Gastrocnemius medialis (tissue), 4 donors: ENCODE results near the gene SPSB4. TPM values are rescaled to one million over a fixed set of nuclear protein-coding genes. Genes with fewer than 3 reads are reported as not detected.
A peak's percentile ranks its signal among the peaks of the same experiment; 100 is the strongest.

ENCODE experiments used
- ATAC-seq, 2 donors: fragments of 150-250 bp; one replicate each; pipeline ENCODE4 v1.9.1; 2016
- DNase-seq, 2 donors: peaks; one replicate each; pipeline ENCODE4 v3.0.0-alpha.2; 2019
- H3K27ac ChIP-seq, 4 donors: fragments of 200-600 bp; sonication (generic); 1 replicate in 1 of 4; 2 replicates in 3 of 4; pipeline ENCODE4 v1.5.1; 2016 to 2018; ENCODE audit warnings: mild to moderate bottlenecking in 2 of 4, moderate library complexity in 1 of 4
- H3K27me3 ChIP-seq, 3 donors: fragments of 200-600 bp; sonication (generic) in 2 of 3; 1 replicate in 1 of 3; 2 replicates in 2 of 3; pipeline versions ENCODE4 v1.5.1 to v1.6.0; 2016 to 2019; ENCODE audit warnings: mild to moderate bottlenecking in 1 of 3, moderate library complexity in 1 of 3
- H3K36me3 ChIP-seq, 2 donors: fragments of 200-600 bp; sonication (generic) in 1 of 2; one replicate each; pipeline ENCODE4 v1.5.1; 2017 to 2018
- H3K4me1 ChIP-seq, 2 donors: fragments of 200-600 bp; sonication (generic) in 1 of 2; one replicate each; pipeline ENCODE4 v1.5.1; 2016 to 2017; ENCODE audit warnings: mild to moderate bottlenecking in 2 of 2
- H3K4me3 ChIP-seq, 4 donors: fragments of 200-600 bp; sonication (generic) in 3 of 4; 1 replicate in 1 of 4; 2 replicates in 3 of 4; pipeline ENCODE4 v1.5.1; 2016 to 2019; ENCODE audit warnings: mild to moderate bottlenecking in 2 of 4
- H3K9me3 ChIP-seq, 3 donors: fragments of 200-600 bp; sonication (generic) in 2 of 3; 1 replicate in 1 of 3; 2 replicates in 2 of 3; pipeline ENCODE4 v1.5.1; 2016 to 2019
- CTCF ChIP-seq, 5 experiments: fragments of 450-650 bp in 3 of 5; fragments of 200-600 bp in 2 of 5; sonication (generic) in 2 of 5; IDR thresholded peaks in 4 of 5; conservative IDR thresholded peaks in 1 of 5; 1 replicate in 4 of 5; 2 replicates in 1 of 5; pipeline ENCODE4 v1.5.1; 2016 to 2019; ENCODE audit warnings: antibody characterized with exemption in 5 of 5, mild to moderate bottlenecking in 3 of 5, moderate library complexity in 3 of 5
- POLR2A ChIP-seq, 2 donors: fragments of 450-650 bp; IDR thresholded peaks; one replicate each; pipeline ENCODE4 v1.6.1; 2017; ENCODE audit warnings: antibody characterized with exemption in 2 of 2, mild to moderate bottlenecking in 2 of 2, moderate library complexity in 2 of 2
- in situ Hi-C, 4 donors: fragments of 200-750 bp; cut with MboI; loops; one replicate each; pipeline versions ENCODE4 v1.15.0 to v1.8.0; 2017; ENCODE audit warnings: low sequenced_read_pairs in 4 of 4
- intact Hi-C: fragments of 100-400 bp; cut with DNase I; formaldehyde crosslinking; loops from one replicate; pipeline ENCODE4 v1.15.1; 2023; ENCODE audit warnings: low total_unique reads
- total RNA-seq, 4 donors: library from RNA; depleted of rRNA; stranded (reverse); fragments of >200 nt; gene quantifications; one replicate each; pipeline versions ENCODE4 v1.1.0 to v1.2.3, GENCODE V29; 2016

The SPSB4 gene
- total RNA-seq, 4 donors from 2014 or later, result 0.35 to 0.81 TPM; not detected in 2

- no peak overlapping the region for H3K4me3 ChIP-seq
- in situ Hi-C loops, result loop anchor here (5.0 to 25.0 kb wide), 6 partner anchors 85 to 220 kb away; no protein-coding TSS in a partner anchor
- DNase-seq, result no peak
- TF ChIP-seq POLR2A (IDR thresholded peaks at IDR 0.05) (no peak), CTCF (IDR thresholded peaks at IDR 0.05 in 4 of 5, conservative IDR thresholded peaks at IDR 0.05 in 1 of 5) (no peak)
- intact Hi-C loops, result loop anchor here (5.0 kb wide), 2 partner anchors 85 to 210 kb away; no protein-coding TSS in a partner anchor
- H3K27ac ChIP-seq, result no peak overlapping the region
- no peaks in the 10 kb centered on the region for H3K9me3 ChIP-seq
- H3K36me3 ChIP-seq, result no peaks in the 10 kb centered on the region
- no peak for ATAC-seq
- peaks cover 19 to 23% of the 10 kb centered on the region in 2 donors for H3K4me1 ChIP-seq
- H3K27me3 ChIP-seq, result no peaks in the 10 kb centered on the region
Measured at GRCh38 chr3:141106842-141107241, 55.7 kb downstream of the SPSB4 start.

- no peak overlapping the region for H3K4me3 ChIP-seq
- H3K9me3 ChIP-seq, result no peaks in the 10 kb centered on the region
- DNase-seq (no peak), ATAC-seq (peak in 1 of 2 donors; percentile 32)
- intact Hi-C loops (loop anchor here (5.0 kb wide), 2 partner anchors 84 to 211 kb away; no protein-coding TSS in a partner anchor), in situ Hi-C loops (loop anchor here (5.0 to 25.0 kb wide), 6 partner anchors 84 to 221 kb away; no protein-coding TSS in a partner anchor)
- H3K27me3 ChIP-seq, result no peaks in the 10 kb centered on the region
- no peaks in the 10 kb centered on the region for H3K36me3 ChIP-seq
- peaks cover 19 to 23% of the 10 kb centered on the region in 2 donors for H3K4me1 ChIP-seq
- TF ChIP-seq CTCF (IDR thresholded peaks at IDR 0.05 in 4 of 5, conservative IDR thresholded peaks at IDR 0.05 in 1 of 5) (no peak), POLR2A (IDR thresholded peaks at IDR 0.05) (no peak)
- H3K27ac ChIP-seq, result peak overlapping the region in 1 of 4 donors; percentile 85
Measured at GRCh38 chr3:141108039-141108438, 56.9 kb downstream of the SPSB4 start.

- intact Hi-C loops (loop anchor here (1.0 to 5.0 kb wide), 4 partner anchors 58 to 212 kb away; partner anchors contain the start of gene SPSB4), in situ Hi-C loops (loop anchor here (5.0 to 25.0 kb wide), 6 partner anchors 83 to 222 kb away; no protein-coding TSS in a partner anchor)
- Histone ChIP-seq H3K4me3 (no peak overlapping the region), H3K9me3 (no peaks in the 10 kb centered on the region), H3K4me1 (peaks cover 19 to 23% of the 10 kb centered on the region in 2 donors), H3K27ac (peak overlapping the region; percentile 61 to 85 (median 70)), H3K27me3 (no peaks in the 10 kb centered on the region), H3K36me3 (no peaks in the 10 kb centered on the region)
- DNase-seq (peak in 1 of 2 donors; percentile 64), ATAC-seq (peak; percentile 94 to 98)
- TF ChIP-seq CTCF (IDR thresholded peaks at IDR 0.05 in 4 of 5, conservative IDR thresholded peaks at IDR 0.05 in 1 of 5), result peak in 2 of 5 experiments; percentile 25 to 45
- no peak for TF ChIP-seq POLR2A (IDR thresholded peaks at IDR 0.05)
Measured at GRCh38 chr3:141109751-141110150, 58.6 kb downstream of the SPSB4 start.

GRCh38 chr3:141110322-141110721, 59.2 kb downstream of the SPSB4 start:
- in situ Hi-C loops (loop anchor here in 1 of 4 donors (25.0 kb wide), 1 partner anchor 223 kb away; no protein-coding TSS in a partner anchor), intact Hi-C loops (loop anchor here (2.0 kb wide), 1 partner anchor 100 kb away; no protein-coding TSS in a partner anchor)

More at GRCh38 chr3:141110322-141110721, 59.2 kb downstream of the SPSB4 start:
- no peak for TF ChIP-seq POLR2A (IDR thresholded peaks at IDR 0.05)
- TF ChIP-seq CTCF (IDR thresholded peaks at IDR 0.05 in 4 of 5, conservative IDR thresholded peaks at IDR 0.05 in 1 of 5), result no peak
- H3K4me1 ChIP-seq, result peaks cover 19 to 23% of the 10 kb centered on the region in 2 donors
- no peaks in the 10 kb centered on the region for H3K36me3 ChIP-seq
- no peaks in the 10 kb centered on the region for H3K9me3 ChIP-seq
- H3K4me3 ChIP-seq, result no peak overlapping the region
- ATAC-seq, result no peak
- DNase-seq, result no peak
- no peaks in the 10 kb centered on the region for H3K27me3 ChIP-seq
- peak overlapping the region in 2 of 4 donors; percentile 69 to 85 for H3K27ac ChIP-seq
